Measurements from ENCODE around the gene AIG1.

AIG1 gene

DNA sequence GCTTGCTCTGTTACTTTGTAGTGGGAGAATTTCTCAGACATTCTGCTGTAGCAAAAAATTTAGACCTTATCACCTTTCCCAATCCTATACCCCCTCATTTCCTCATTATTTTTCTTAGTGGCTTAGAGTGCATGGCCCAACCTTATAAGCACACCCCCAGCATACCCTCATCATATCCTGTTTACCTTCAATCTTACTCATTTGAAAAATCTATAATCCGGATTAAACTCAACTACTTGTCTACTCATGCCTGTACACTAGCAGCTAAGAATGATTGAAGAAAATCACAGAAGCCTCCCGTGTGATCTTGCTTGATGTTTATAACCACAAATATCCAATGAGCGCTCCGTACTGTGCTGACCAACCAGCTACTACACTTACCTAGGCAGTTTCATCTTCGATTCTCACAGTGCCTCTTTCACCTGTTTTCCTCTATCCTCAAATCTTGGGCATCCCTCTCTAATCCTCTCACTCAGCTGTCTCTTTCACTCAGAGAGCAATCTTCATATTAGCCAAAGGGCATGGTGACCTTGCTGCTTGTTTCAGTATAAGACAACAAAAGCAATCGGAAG lies 36.6 kb downstream of the AIG1 start:
- DNase-seq, result no peak

- no peak for DNase-seq
Observed at GRCh38 chr6:143098054-143098671, 37.5 kb downstream of the AIG1 start.

- DNase-seq, result no peak
Observed at GRCh38 chr6:143099647-143100046, 39.0 kb downstream of the AIG1 start.

- no peak for DNase-seq
Observed at GRCh38 chr6:143100429-143100828, 39.7 kb downstream of the AIG1 start.

DNA sequence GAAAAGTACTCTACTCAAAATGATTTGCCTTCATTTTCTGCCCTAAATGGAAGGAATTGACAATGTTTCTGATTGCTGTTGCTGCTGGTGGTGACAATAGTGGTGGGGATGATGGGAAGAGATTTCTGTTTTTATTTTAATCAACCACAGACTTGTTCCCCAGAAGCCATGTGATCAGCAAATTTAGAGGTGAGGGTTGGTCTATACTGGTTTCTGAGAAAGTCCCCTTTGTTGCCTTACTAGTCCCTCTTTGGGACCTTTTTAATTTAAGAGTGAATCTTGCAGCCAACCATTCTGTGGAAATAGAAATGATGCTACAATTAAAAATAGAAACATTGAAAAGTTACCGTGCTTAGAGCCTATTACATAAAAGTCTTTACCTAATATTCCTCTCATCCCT lies 43.2 kb downstream of the AIG1 start:
- DNase-seq, result no peak

GRCh38 chr6:143107440-143107839 lies 46.8 kb downstream of the AIG1 start:
- DNase-seq, result no peak

DNA sequence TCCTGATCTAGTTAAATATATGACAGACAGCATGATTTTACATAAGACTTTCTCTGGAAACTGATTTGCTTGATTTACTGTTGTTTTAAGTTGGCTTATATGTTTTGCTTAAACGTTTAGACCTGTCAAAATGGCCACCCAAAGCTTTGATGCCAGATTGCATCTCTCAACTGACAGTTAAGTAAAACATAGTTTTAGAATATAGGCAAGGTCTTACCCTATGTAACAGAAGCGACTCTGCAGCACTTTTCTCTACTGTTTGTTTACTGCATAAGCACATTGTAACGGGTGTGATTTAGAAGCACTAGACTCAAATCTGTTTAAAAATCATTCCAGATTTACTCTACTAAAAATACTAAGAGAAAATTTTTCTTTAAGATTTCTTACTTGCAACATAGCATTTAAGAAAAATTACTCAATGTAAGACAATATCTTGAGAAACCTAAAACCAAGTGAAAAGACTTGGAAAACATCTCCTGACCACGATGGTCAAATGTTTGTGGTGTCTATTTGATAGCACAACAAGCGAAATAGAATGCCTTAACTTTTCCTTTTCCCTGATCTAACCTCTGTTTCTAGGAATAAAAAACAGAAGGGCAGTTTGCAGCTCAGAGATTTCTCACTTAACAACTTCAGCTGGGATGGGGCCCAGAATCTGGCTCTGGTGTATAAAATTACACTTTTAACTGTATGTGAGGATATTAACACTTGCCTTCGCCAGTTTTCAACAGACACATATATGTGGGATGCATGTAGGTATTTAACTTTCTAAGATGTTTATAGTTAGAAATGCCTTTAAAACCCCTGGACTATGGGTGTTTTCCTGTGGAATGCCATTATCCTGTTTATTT lies 47.4 kb downstream of the AIG1 start:
- no peak for DNase-seq

DNA sequence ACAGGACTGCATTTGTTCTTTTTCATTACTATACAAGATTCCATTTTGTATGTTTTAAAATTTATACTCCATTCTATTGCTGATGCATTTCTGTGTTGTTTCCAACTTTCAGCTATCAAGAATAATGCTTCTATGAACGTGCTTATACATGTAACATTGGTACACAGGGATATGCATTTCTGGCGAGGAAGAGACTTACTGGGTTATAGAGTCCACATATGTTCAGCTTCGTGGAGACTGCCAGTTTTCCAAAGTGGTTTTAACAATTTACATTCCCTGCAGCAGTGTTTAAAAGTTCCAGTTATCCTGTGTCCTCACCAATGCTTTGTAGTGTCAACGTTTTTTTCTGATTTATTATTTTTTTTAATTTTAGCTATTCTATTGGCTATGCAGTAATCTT lies 48.5 kb downstream of the AIG1 start:
- no peak for DNase-seq

DNA sequence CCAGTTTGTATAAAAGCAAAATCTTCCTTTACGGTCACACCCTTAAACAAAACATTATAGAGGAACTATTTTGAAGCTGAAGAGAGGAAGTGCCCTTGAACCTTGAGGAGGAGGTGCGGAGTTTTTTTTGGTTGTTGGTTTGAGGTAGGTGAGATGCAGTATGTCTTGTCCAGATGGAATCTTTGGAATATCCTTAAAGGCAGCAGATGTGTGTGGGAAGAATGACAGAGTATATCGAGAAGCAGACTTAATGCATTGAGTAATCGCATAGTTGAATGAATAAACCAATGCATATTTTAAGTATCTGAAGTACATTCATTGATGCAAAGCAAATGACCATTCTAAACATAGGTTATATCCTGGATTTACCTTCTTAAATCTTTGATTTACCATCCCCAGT lies 49.9 kb downstream of the AIG1 start:
- DNase-seq, result no peak

- DNase-seq, result no peak
Observed at GRCh38 chr6:143110996-143111395, 50.3 kb downstream of the AIG1 start.

DNA sequence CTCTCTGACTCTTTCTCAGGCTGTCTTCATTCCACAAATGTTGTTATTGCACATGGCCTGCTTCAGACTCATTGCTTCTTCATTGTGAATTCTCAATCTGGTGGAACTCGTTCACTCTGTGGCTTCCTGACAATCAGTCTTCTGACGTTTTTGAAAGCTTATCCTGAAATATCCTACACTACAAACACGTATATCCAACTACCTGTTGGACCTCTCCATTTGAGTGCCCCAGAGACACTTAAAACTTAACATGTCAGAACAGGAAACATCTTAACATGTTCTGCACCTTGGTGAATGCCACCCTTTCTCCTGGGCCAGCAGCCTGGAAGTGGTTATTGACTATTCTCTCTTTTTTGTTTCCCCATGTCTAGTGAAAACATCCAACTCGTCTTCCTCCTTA lies 50.8 kb downstream of the AIG1 start:
- DNase-seq, result no peak

DNA sequence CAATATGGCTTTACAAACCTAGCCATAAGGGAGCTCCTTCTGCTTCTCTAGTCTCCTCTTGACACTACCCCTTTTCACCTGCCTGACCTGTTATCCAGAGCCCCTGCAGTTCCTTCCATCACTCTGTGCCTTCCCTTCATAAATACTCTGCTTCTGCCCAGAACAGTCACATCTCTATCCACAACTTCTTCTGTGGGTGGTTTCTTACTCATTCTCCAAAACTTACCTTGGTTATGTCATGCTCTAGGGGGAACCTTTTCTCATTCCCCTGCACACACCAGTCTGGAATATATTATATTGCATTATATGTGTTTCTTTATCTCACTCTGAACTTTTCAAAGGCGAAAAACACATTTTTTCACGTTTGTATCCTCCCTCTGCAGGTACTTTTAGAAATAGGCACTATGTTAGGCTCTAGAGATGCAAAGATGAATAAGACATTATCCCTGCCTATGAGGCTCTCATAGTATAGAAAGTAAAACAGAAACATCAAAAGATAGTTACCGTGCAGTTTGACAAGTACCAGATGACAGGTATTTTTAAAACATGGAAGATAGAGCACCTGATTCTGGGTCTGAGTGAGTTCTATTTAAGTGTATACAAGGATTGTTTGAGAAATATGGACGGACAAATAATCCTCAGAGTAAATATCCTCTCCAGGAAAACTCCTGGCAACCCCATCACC lies 51.5 kb downstream of the AIG1 start:
- DNase-seq, result no peak

GRCh38 chr6:143112837-143113236 lies 52.1 kb downstream of the AIG1 start:
- no peak for DNase-seq

GRCh38 chr6:143115728-143116127 lies 55.0 kb downstream of the AIG1 start:
- DNase-seq, result no peak

GRCh38 chr6:143117108-143117507 lies 56.4 kb downstream of the AIG1 start:
- DNase-seq, result no peak

DNA sequence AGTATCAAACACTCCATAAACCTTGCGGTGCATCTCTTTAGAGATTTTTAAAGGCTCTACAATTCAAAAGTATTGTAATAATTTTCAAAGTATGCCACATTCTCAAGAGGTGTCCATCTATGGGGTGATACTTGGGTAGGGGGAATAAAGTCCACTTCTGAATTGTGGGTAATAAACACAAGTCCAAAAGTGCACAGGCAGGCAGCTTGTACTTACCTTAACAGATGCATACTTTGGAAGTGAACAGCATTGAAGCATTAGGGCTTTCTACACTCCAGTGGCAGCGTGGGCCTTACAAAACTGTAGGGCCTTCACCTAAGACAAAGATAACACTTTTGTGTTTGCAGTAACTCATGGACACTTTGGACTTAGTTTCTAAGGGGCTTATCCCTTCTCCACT lies 58.6 kb downstream of the AIG1 start:
- no peak for DNase-seq

DNA sequence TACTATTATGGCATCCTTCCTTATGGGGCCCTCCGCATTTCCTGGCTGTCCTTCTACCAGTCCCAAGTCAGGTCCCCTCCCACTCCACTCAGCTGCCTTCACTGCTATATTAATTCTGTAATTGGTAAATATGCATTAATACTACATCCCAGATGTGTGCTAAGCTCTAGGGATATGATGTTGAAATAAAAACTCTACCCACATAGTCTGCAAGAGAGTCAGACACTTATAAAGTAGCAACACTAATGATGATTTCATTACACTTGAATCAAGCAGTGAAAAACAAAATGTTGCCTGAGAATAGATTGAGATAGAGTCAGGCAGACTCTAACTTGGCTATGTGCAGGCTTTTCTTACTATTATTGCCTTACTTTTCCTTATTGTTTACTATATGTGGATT lies 62.4 kb downstream of the AIG1 start:
- no peak for DNase-seq

GRCh38 chr6:143123941-143124340 lies 63.3 kb downstream of the AIG1 start:
- no peak for DNase-seq

- no peak for DNase-seq
Observed at GRCh38 chr6:143125455-143125854, 64.8 kb downstream of the AIG1 start.

GRCh38 chr6:143125864-143126573 lies 65.3 kb downstream of the AIG1 start:
- DNase-seq, result no peak

- DNase-seq, result no peak
Observed at GRCh38 chr6:143126574-143126941, 65.9 kb downstream of the AIG1 start.

GRCh38 chr6:143127941-143128680 lies 67.4 kb downstream of the AIG1 start:
- no peak for DNase-seq

DNA sequence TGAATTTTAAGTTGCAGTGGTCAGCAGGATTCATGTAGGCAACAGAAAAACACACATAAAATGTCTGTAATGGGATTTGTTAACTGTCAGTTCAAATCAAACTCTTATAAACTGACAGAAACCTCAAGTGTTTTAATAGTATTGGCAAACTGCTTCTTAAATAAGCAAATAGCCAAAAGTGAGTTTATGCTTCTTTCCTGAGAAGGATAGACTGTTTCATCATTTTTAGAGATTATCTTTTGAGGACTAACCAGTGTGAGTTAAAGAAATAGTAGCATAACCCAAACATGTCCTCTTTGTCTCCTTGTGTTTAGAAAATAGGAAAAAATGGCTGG lies 68.0 kb downstream of the AIG1 start:
- DNase-seq, result no peak

Data from left hindlimb (tissue), 1 donor.